ENCODE data around the gene GAS2L2. TPM values are rescaled to one million over a fixed set of nuclear protein-coding genes. Genes with fewer than 3 reads are reported as not detected.
"Not testable (repeated sequence)": the region's sequence is repeated elsewhere in the genome, so short reads cannot be mapped to it uniquely, and the experiment has no call there.

GAS2L2 gene
- total RNA-seq, 1 donor from 2014 or later = not detected

- DNase-seq = no peak
These were observed 20.1 kb upstream of the GAS2L2 start for GRCh38 chr17:35773129-35773528.

DNA sequence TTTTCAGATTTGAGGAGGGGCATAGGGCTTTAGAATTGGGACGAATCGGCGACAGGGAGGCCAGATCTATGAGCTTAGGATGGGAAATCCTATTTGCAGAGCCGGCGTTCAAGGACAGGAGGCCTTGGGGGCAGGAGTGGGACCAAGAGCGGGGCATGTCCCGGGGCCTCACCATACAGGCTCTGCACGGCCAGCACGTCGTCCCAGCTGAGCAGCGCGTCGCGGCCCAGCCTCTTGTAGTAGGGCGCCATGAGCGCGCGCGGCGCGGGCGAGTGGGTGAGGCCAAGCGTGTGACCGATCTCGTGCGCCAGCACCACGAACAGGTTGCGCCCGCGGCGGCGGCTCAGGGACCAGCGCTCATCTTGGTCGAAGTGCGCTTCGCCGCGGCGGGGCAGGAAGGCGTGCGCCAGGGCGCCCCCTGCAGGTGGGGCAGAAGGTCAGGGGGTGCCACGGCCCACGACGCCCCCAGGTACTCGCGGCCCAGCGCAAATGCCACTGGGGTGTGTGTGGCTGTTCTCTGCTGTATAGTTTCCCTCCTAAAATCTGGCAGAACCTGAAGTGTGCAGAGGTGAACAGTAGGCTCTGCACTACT lies 17.0 kb upstream of the GAS2L2 start:
- DNase-seq = no peak

- DNase-seq = no peak
These were observed 15.8 kb upstream of the GAS2L2 start for GRCh38 chr17:35768797-35769196.

DNA sequence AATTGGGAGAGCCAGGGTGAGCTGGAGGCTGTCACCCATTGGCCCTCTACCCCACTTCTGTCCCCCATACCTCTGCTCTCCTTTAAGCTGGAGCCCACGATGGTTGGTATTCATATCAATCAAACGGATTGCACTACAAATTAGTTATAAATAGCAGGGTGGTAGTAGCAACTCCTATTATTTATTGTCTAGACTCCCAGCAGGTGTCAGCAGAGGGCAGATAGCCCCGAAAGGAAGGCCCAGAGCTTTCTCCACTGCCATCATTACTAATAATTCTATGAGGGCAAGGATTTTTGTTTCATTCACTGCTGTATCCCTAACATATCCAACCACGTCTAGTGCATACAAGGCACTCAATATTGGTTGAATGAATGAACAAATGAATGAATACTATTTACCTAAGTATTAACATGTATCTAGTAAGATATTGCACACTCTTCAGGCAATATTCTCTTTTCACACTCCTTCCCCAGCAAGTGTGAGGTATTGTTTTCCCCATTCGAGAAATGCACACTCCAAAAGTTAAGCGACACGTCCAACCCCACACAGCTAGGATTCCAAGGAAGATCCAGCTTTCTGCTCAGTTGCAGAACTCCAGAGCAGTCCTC lies 14.0 kb upstream of the GAS2L2 start:
- DNase-seq = no peak

DNA sequence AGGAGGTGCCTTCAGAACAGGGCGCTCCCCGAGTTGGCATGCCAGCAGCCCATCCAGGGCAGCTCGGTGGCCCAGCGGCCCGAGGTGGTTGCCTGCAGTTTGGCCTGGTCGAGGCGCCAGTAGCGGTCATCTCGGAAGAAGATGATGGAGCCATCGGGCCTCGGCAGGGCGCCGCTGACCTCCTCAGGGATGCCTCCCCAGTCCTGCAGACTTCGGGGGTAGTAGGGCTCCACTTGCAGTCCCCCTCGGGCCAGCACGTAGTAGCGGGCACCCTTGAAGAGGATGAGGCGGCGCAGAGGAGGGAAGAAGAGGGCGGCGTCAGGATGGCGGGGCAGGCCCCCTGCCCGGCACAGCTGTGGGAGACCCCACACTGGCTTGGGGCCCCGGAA lies 13.4 kb upstream of the GAS2L2 start:
- DNase-seq = no peak

- no peak for DNase-seq
These were observed 12.9 kb upstream of the GAS2L2 start for GRCh38 chr17:35765756-35766488.

- no peak for DNase-seq
These were observed 12.2 kb upstream of the GAS2L2 start for GRCh38 chr17:35765086-35765710.

DNA sequence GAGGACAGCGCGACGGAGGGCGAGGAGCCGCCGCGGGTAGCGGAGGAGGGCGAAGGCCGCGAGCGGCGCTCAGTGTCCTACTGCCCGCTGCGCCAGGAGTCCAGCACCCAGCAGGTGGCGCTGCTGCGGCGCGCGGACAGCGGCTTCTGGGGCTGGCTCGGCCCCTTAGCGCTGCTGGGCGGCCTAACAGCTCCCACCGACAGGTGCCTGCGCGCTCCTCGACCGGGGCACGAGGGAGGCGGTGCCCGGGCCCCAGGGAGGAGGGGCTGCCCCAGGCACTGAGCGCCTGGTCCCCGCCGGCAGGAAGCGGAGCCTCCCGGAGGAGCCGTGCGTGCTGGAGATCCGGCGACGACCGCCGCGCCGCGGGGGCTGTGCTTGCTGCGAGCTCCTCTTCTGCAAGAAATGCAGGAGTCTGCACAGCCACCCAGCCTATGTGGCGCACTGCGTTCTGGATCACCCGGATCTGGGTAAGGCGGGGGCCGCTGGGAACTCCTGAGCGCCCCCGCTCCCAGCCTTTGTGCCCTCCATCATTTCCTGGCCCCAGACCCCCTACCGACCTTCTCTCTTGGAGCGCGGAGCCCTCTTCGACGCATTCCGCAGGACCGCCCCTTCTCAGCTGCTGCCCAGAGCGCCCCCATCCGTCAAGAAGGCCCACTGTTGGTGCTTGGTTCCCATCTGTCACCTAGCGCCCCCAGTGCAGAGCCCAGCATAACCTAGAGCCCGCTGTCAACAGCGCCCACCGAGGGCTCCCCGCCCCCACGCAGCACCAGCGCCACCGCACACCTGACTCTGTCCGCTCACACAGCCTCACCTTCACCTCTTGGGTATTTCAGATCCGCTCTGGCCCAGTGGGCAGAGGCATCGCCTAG lies 11.3 kb upstream of the GAS2L2 start:
- DNase-seq = peak; percentile 35

- DNase-seq = no peak
These were observed 10.7 kb upstream of the GAS2L2 start for GRCh38 chr17:35763767-35764122.

GRCh38 chr17:35761601-35762000 lies 8.6 kb upstream of the GAS2L2 start:
- no peak for DNase-seq

GRCh38 chr17:35760587-35760986 lies 7.5 kb upstream of the GAS2L2 start, which contains the start of gene C17orf50:
Gene C17orf50 (plus strand): TSS chr17:35760887. CDS start chr17:35760942, 55 bp downstream.
- no peak for DNase-seq

DNA sequence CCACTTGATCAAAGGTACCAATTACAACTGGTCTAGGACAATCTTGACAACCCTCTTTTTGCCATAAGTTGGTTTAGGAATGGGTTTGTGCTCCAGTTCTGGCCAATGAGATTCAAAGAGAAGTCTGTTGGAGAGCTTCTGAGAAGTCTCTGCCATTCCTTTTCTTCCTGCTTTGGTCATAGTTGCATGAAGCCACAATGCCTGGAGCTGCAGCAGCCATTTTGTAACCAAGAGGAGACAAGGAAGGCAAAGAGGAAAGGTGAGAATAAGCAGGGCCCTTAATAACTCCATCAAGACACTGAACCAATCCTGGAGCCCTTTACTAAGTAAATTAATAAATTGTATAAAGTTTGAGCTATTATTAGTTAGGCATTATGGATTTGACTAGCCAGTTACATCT lies 4.2 kb upstream of the GAS2L2 start:
- no peak for DNase-seq

GRCh38 chr17:35752471-35752870 lies 568 bp downstream of the GAS2L2 start:
- DNase-seq = no peak

GRCh38 chr17:35751541-35751940 lies 1.5 kb downstream of the GAS2L2 start:
- DNase-seq = not testable (repeated sequence)

DNA sequence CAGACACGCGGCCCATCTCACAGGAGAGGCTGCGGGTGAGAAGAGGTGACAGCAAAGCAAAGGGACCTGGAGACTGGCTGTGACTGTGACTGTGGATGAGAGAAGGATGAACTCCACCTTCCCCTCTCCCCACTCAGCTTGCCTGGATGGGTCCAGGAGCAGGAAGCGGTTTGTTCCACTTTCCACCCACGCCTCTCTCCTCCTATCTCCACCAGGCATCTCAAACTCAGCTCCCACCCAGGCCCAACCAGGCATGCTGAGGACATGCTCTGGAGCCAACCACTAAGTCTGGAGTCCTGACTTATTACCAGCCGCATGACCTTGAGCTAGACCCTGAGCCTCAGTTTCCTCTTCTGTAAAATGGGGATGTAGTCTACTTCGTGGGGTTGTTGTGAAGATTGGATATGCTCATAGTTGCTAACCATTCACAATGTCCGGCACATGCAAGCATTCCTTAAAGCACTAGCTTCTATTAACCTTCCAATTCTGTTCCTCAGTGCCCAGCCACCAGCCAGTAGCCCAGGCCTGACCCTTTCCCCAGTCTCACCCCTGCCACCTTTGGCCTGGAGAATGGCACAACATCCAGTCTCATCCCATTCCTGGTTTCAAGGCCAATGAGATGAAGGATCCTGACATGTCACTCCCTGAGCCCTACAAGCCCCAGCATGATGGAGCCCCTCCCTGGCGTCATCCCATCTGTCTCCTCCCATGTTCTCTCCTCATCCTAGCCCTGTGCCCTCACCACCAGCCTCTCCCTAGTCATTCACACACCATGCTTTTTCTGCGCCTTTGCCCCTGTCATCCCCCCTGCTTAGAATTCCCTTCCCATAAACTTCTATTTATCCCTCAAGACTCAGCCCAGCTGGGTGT lies 2.3 kb downstream of the GAS2L2 start:
- no peak for DNase-seq

DNA sequence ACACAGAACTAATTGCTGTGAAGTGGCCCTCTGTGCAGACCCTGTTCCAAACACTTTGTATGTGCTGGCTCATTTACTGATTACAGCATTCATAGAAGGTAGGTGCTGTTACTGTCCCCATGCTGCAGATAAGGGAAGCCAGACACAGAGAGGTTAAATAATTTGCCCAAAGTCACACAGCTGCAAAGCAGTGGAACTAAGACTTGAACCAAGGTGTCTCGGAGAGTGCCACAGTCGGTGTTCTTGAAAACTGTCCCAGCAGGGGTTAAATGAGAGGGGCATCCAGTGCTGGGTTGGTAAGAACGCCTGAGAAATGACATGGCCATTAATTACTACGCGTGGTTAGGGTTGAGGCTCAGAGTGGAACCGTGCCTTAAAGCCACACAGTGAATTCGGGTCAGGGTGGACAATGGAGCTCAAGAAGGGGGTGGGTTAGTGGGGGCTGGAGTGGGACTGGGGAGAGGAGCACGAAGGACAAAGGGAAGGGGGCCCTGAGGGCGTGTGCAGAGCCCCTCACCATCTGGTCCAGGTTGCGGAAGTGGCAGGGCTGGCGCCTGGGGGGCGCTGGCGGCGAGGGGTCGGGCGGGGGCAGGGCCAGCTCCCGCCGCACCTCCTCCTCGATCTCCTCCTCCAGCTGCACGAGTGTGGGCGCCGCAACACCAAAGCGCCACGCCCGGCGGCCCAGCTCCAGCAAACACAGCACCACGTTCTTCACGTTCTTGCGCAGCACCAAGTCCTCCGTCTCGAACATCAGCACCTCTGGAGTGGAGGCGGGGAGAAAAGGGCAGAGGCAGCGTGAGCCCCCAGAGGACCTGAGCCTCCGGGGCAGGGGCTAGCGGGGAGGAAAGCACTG lies 3.3 kb downstream of the GAS2L2 start:
- DNase-seq = no peak

- DNase-seq = no peak
These were observed 4.1 kb downstream of the GAS2L2 start for GRCh38 chr17:35748979-35749378.

- no peak for DNase-seq
These were observed 4.6 kb downstream of the GAS2L2 start for GRCh38 chr17:35748341-35748841.

DNA sequence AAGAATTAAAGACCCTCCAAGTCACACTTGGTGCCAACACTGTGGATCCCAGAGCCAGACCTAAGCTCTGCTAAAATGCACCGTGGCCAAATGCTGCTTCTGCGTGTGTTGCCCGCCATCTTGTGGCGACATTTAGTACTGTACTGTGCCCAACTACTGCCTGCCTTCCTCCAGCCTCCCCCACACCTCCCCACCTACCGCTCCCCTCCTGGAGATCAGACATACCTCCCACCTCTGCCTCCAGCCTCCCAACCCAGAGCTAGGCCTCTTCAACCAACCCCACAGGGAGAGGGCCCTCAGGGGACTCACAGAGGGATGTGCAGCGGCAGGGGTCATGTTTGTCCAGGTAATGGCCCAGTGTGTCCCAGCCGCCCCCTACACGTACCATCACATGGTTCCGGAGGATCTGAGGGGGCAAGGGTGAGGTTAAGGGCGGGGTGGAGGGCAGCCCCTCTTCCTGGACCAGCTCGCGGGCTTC lies 5.5 kb downstream of the GAS2L2 start:
- peak; percentile 45 for DNase-seq

DNA sequence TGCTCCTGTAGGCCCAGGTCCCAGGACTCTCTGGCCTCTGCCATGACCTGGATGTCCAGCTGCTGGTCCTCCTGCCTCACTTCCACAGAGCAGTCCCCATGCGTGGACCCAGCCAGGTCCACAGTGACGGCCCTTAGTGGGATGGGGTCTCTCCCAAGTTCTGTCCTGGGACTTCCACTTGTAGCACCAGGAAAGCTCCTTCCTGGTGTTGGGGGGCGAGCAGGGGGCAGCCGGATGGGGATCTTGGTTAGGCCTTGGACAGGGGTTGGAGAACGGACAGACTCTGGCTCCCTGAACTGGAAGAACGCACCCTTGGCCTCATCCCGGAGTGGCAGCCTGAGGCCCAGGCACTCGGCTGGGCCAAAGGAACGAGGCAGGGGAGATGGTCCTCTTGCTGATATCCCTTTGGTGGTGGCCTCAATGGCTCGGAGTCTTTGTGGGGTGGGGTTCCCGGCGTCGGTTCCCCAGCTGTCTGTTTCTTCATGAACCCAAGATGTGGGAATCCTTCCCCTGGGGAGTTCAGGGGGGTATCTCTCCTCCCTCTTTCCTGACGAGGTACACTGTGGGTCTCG lies 7.2 kb downstream of the GAS2L2 start:
- no peak for DNase-seq

Measured in skin of body (tissue), 2 donors.